ENCODE data around the gene PURA.

GRCh38 chr5:140143521-140144258 lies 29.8 kb downstream of the PURA start:
- TF ChIP-seq CTCF (IDR thresholded peaks at IDR 0.05 in 8 of 11, conservative IDR thresholded peaks at IDR 0.05 in 3 of 11): no peak
- no peak for TF ChIP-seq POLR2A (IDR thresholded peaks at IDR 0.05)
- no peak for TF ChIP-seq POLR2AphosphoS5 (IDR thresholded peaks at IDR 0.05)

Data from spleen (tissue), 7 donors.